SH-SY5Y (cell line): ENCODE results near the gene FBXO31.

Experiments used
- GATA2 ChIP-seq: IDR thresholded peaks from 2 replicates; pipeline ENCODE4 v1.6.1; 2011; ENCODE audit warnings: mild to moderate bottlenecking, low read depth, low read length
- GATA3 ChIP-seq: IDR thresholded peaks from 2 replicates; pipeline ENCODE4 v1.6.1; 2011; ENCODE audit warnings: low read depth, mild to moderate bottlenecking, low read length, moderate library complexity

Gene FBXO31

DNA sequence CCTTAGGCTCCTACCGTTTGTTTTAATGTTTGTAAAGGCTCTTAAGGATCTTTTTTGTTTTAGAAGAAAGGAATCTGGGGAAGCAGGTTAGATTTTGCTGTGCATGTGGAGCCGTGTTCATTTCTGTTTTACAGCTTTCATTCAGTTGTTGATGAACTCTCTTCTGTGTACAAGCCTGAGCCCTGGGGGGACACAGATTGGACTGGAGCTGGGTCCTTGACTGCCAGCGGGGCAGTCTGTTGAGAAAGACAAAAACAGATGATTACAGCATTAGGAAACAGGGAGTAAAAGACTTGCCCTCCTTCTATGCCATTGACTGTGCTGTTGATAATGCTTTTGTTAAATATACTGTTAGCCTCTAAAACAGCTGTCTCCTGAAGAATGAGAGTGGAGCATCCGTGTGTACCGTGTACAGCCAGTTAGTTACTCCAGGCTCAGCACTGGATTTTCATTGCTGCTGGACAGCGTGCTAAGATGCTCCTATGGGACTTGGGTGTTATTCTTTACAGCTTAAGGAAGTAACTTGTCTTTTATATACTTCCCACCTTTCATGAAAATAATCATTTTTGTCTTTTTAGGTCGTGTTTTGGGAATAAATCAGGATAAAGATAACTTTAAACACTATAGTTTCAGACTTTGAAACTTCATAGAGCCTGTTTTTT is 11.7 kb upstream of the FBXO31 start:
- TF ChIP-seq GATA2 (no peak), GATA3 (no peak)

DNA sequence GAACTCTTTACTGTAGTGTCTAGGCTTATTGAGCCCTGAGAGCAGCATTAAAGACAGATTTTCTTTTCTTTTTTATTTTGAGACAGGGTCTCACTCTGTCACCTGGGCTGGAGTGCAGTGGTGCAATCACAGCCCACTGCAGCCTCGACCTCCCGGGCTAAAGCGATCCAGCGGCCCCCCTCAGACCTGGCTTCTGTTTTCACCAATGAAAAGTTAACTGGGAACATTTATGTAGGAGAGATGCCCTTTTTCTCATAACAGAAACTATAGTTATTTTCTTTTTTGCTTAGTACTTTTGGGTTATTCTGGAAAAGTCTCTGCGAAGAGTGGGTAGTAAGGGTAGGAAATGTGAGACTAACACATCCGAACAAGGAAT is 10.1 kb upstream of the FBXO31 start:
- TF ChIP-seq GATA2 (no peak), GATA3 (no peak)

DNA sequence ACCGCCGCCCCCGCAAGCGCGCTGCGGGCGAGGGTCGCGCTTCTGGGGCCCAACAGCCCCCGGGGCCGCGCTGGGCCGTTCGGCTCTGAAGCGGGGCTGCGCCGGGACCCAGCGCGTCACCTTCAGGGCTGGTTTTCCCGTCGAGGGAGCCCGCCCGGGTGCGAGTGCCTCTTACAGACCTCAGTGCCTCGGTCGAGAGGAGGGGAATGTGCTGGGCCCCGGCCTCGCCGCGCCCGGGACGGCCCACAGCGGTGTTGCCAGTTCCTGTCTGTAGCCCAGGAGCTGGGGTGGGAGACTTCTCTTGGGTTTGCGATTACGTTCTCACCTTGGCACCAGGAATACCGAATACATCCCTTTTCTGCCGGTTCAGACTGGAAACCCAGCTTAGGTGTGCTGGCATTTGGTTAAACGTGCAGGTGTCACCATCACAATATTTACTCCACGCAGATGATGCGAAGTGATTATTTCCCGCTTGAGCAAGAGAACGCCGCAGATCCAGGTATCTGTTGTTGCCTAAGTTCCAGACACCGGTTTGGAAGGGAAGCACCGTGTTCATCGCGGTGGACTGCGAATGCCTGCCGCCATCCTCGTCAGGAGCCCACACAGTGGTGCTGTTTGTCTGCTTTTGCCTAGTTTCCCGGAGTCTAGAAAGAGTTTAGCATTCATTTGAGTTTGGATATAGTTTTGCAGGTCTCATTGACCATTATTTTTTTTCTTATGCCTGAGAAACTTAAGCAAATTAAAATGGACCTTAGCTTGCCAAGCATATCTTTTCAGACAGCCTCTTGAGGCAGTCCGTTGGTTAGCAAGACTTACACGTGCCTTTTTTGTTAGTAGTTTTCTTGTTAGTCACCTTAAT is 9.5 kb upstream of the FBXO31 start:
- no peak for TF ChIP-seq GATA2
- no peak for TF ChIP-seq GATA3

GRCh38 chr16:87391950-87392820 is 8.6 kb upstream of the FBXO31 start, which contains the start of gene MAP1LC3B:
MAP1LC3B (plus strand) TSS chr16:87392336; CDS start chr16:87392428, 92 bp downstream.
- TF ChIP-seq GATA3 (no peak), GATA2 (no peak; the same call in 1 of the 2 replicates)

- TF ChIP-seq GATA2 (no peak), GATA3 (no peak)
Measured at GRCh38 chr16:87391324-87391949, 7.9 kb upstream of the FBXO31 start.

DNA sequence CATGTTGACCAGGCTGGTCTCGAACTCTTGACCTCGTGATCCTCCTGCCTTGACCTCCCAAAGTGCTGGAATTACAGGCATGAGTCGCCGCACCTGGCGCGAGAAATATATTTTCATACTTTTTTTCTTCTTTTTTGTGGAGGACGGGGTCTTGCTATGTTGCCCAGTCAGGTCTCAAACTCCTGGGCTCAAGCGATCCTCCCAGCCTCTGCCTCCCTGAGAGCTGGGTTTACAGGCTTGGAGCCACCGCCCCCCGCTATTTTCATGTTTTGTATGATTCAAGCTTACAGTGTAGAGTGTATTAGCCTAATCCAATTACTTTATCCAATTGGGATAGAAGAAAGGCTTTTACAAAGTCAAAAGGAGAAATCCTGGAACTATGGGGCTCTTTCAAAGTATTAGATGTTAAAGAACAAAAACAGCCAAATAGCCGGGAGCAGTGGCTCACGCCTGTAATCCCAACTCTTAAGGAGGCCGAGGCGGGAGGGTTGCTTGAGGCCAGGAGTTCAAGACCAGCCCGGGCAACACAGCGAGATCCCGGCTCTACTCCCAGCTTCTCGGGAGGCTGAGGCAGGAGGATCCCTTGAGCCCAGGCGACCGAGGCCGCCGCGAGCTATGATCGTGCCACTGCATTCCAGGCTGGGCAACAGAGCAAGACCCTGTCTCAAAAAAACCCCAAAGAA is 7.2 kb upstream of the FBXO31 start:
- TF ChIP-seq GATA3 (no peak), GATA2 (no peak)

DNA sequence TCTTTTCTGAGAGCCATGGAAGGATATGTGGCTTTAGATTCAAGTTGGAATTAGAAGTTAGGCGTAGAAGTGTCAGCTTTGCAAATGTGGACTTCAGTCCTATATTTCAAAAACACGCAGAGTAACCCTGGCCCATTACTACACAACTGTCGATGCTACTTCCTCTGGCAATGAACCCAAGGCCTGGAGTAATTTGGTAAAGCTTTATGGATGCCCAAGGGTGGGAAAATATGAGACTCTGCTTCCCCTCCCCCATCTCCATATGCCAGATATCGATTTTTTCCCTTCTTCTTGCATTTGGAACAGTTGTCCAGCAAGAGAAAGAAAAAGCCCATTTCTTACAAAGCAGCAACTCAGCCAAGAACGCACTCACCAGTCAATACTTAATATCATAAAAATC is 5.7 kb upstream of the FBXO31 start:
- TF ChIP-seq GATA3 (no peak), GATA2 (no peak)

- TF ChIP-seq GATA2 (no peak), GATA3 (no peak)
Measured at GRCh38 chr16:87388818-87389134, 5.2 kb upstream of the FBXO31 start.

- TF ChIP-seq GATA2 = no peak
- no peak for TF ChIP-seq GATA3
Measured at GRCh38 chr16:87387942-87388817, 4.6 kb upstream of the FBXO31 start.

DNA sequence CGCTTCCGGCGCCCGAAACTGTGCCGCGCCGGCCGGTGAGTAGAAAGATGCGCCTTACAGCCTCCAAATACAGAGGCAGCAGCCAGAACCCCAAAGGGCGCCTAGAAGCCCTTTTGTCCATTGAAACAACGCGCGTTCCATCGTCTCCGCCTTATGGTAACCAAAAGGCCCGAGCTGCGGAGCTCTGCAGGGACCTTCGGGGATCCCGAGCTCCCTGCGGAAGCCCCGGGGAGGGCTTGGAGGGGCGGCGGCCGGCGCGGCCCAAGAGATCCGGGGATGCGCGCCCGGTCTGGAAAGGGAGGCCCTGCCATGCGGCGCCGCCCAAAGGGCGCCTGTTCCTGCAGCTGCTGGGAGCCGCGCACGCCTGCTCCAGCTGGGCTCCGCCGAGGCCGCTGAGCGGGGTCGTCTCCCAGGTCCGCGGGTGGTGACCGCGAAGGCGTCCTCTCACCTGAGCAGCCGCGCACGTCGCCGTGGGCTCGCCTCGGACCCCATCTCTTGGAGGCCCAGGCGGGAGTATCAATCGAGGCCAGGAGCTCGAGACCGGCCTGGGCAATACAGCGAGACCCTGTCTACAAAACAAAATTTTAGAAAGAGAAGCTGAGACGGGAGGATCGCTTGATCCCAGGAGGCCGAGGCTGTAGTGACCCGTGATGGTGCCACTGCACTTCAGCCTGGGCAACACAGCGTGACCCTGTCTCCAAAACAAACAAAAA is 742 bp upstream of the FBXO31 start:
- no peak for TF ChIP-seq GATA3
- TF ChIP-seq GATA2 = no peak

DNA sequence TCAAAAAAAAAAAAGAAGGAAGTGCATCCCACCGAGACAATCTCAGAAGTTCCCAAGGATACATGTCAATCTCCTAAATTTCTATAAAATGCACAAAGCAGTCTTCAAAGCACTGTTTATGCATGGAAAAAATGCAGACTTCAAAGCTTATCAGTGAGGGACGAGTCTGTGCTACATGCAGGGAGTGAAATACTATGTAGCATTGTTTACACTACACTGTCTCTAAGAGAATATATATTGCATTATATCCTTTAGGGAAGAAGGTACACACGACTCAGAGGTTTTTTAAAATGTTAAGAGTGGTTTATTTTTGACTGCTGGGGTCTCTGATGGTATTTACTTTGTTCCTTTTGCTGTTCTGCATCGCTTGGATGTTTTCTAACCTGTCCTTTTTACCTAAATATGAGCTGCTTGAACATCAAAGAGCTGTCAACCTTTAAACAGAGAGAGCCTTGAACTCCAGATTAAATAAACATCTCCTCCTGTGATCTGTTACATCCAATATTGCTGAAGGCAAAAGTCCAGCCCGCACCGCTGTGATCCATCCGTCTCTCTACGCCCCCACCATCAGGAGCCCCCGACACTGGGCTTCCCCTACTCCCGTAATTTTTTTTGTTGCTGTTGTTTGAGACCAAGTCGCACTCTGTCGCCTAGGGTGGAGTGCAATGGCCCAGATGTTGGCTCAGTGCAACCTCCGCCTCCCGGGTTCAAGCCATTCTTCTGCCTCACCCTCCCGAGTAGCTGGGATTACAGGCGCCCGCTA is 1.4 kb downstream of the FBXO31 start:
- TF ChIP-seq GATA3 = no peak
- no peak for TF ChIP-seq GATA2

DNA sequence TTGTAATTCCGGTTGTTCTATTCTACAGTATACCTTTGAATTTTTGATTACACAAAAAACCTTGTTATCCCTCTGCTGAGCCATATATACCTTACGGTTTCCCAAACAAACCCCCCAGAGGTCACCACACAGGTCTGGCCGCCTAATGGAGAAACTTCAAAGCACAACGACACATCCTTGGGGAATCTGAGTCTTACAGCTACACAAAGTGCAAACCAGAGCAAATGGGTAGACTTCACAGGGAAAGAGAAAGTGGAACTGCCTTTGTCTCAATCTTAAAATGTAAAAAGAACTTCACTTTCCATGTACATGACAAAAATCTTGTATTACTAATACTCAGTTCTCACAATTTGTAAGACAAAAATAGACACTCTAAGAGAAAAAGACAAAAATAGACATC is 2.7 kb downstream of the FBXO31 start:
- no peak for TF ChIP-seq GATA2
